Activated CD4-positive, alpha-beta T cell treated with anti-CD3 and anti-CD28 coated beads, Interleukin-2, amount 10 ng/mL, durations not matched to agents 7 days and 5 days (primary cell): ENCODE data around the gene SKP2. TPM values are rescaled to one million over a fixed set of nuclear protein-coding genes. Genes with fewer than 3 reads are reported as not detected.
"Not testable (repeated sequence)": the region's sequence is repeated elsewhere in the genome, so short reads cannot be mapped to it uniquely, and the experiment has no call there.

ENCODE experiments used
- CTCF ChIA-PET: fragments of 350-600 bp; sonication (Branson Sonifier 250); formaldehyde crosslinking; loops from one replicate; lab custom pipeline; 2021; ENCODE audit warnings: antibody characterized with exemption; lab: Charles Lee
- POLR2A ChIA-PET: fragments of 350-600 bp; sonication (Branson Sonifier 250); formaldehyde crosslinking; loops from one replicate; lab custom pipeline; 2021; ENCODE audit warnings: antibody characterized with exemption; lab: Charles Lee
- DNase-seq: peaks from one replicate; pipeline ENCODE4 v3.0.0-alpha.2; 2020
- H3K27ac Mint-ChIP-seq: one replicate; pipeline ENCODE4 v1.8.0; 2021; ENCODE audit warnings: mild to moderate bottlenecking, moderate library complexity, mixed read lengths
- H3K27me3 Mint-ChIP-seq: one replicate; pipeline ENCODE4 v1.8.0; 2021; ENCODE audit warnings: mixed read lengths
- H3K36me3 Mint-ChIP-seq: one replicate; pipeline ENCODE4 v1.8.0; 2021; ENCODE audit warnings: low read depth, mixed read lengths
- H3K4me1 Mint-ChIP-seq: one replicate; pipeline ENCODE4 v1.8.0; 2021; ENCODE audit warnings: mixed read lengths
- H3K4me3 Mint-ChIP-seq: one replicate; pipeline ENCODE4 v1.8.0; 2021; ENCODE audit warnings: mild to moderate bottlenecking, moderate library complexity, mixed read lengths
- H3K9me3 Mint-ChIP-seq: one replicate; pipeline ENCODE4 v1.8.0; 2021; ENCODE audit warnings: mixed read lengths
- total RNA-seq, 2 experiments: library from RNA; stranded (reverse); gene quantifications; one replicate each; pipeline ENCODE4 v1.2.3, GENCODE V29; 2021

SKP2 gene
- total RNA-seq: 10 to 100 TPM; 43.1 to 43.9 TPM

DNA sequence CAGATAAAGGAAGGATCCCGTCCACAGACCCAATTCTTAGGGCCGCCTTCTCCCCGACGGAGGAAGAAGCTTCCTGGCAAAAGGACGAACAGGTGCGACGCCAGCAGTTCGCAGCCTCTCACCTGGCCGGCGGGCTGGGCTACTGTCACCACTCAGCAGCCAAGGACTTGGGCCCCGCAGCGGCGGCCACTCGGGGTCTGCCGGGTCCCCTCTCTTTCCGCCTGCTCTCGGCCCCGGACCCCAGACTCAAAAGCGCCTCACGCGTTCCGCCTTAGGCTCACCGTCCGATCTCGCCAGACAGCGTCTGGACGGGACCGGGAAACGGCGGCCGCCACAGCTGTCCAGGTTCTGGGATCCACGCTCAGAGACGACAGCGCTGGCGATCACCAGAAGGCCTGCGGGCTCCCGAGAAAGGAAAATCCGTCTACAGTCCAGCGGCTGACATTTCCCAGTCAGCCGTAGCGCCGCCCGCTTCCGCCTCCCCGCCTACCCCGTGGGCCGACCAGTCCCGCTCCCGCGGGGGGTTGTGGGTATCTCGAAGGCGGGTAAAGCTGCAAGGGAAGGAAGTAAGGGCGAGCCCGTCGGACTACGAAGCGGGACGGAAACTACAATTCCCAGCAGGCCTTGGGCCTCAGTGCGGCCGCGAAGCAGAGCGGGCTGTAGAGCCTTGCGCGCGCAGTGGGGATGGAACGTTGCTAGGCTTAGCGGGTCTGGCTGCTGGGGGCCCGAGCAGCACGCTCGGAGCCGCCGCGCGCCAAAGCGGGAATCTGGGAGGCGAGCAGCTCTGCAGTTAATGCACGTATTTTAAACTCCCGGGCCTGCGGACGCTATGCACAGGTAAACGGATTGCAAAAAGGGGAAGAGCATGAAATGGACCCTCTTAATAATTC, at the start of gene SKP2, which contains the start of gene LMBRD2:
SKP2 (plus strand) TSS at position 678 of the 890 bp plus-strand sequence; CDS start at position 830, 152 bp downstream.
LMBRD2 (minus strand) TSS at position 454 of the 890 bp plus-strand sequence. CDS start 8,538 bp downstream, outside the sequence.
- peak; percentile 99 for DNase-seq
- H3K4me3 Mint-ChIP-seq: peak within 1 kb of the TSS; percentile 95
- POLR2A ChIA-PET: interaction anchor here (0.7 to 1.1 kb wide), 2 partner anchors 32 to 90 kb away, joined by 3 to 5 read pairs; partner anchors contain the start of gene NADK2
- no peaks in the 10 kb centered on the region for H3K9me3 Mint-ChIP-seq
- H3K36me3 Mint-ChIP-seq: peaks cover 42% of the 10 kb centered on the region
- no peaks in the 10 kb centered on the region for H3K27me3 Mint-ChIP-seq
- CTCF ChIA-PET: interaction anchor here (0.8 to 1.7 kb wide), 6 partner anchors 12 to 539 kb away, joined by 3 to 5 read pairs (median 3); partner anchors contain the start of gene NADK2
- peak within 1 kb of the TSS; percentile 92 for H3K27ac Mint-ChIP-seq
- H3K4me1 Mint-ChIP-seq: peaks cover 60% of the 10 kb centered on the region

DNA sequence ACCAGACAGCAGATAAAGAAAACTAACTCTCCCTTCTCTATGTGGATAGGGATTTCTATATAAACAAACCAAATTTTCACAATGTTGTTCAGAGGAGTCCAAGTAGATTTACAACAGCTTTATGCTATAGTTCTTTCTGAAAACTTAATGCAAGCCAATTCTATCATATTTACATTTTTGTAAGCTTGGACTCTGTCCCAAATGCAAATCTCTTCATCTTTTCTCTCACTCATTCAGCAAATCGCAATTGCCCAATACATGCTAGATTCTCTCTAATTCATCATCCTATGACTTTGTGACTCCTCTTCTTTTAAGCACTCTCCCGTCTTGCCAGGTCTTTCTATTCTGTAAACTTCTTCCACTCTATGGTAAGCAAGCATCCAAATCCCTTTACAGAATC, 46.1 kb upstream of the SKP2 start:
- Mint-ChIP-seq H3K36me3 (peaks cover 37% of the 10 kb centered on the region), H3K4me3 (no peak overlapping the region), H3K27ac (no peak overlapping the region), H3K27me3 (no peaks in the 10 kb centered on the region), H3K4me1 (no peaks in the 10 kb centered on the region), H3K9me3 (no peaks in the 10 kb centered on the region)
- ChIA-PET CTCF (interaction anchor here (0.5 to 1.1 kb wide), 2 partner anchors 45 to 469 kb away, joined by 3 read pairs; partner anchors contain the start of gene LMBRD2), POLR2A (no interaction called here)
- DNase-seq: no peak

DNA sequence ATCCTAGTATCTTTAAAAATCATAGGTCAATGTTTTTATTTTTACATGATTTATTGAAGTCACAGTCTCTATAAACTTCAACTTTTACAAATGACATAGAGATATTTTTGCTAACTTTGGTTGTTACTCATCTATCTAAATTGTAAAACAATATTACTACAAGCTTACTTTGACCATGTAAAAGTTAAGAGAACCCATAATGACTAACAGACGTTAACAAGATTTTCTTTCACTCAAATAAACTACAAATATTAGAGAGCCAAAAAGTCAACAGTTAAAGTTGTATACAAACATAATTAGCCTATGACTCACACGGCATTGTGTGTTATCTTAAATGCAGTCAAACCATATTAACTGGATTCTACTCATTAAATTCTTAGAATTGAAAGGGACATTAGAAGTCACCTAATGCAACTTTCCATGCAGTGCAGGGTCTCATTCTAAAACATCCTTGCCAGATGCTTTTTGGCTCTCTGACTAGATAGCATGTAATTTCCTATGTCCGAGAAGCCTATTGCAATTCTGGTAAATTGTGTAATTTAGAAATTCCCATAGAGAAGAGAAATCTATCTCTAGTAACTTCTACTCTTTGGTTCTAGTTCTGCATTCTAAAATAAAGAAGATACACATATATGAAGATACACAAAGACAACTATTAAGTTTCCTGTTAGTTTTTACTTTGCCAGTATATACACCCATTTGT, 43.0 kb upstream of the SKP2 start:
- Mint-ChIP-seq H3K27me3 (no peaks in the 10 kb centered on the region), H3K27ac (no peak overlapping the region), H3K4me3 (no peak overlapping the region), H3K36me3 (peaks cover 34% of the 10 kb centered on the region), H3K9me3 (no peaks in the 10 kb centered on the region), H3K4me1 (no peaks in the 10 kb centered on the region)
- POLR2A ChIA-PET: no interaction called here
- CTCF ChIA-PET: no interaction called here
- no peak for DNase-seq

DNA sequence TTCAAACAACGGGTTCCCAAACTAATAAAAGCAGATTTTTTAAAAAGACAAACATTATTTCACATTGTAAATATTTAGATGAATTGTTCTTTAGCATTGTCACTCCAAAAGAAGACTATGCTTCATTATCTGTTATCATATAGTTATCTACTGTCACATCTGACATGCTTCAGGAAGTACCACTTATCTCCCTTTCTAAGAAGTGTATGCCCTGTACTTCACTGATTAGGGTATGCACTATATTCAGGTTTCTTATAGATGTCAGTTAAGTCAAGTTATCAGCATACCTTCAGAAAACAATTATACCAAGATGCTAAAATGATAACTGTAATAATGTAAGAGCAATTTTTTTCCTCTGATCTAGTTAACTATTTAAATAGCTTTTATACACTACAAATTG, 40.7 kb upstream of the SKP2 start:
- H3K9me3 Mint-ChIP-seq: no peaks in the 10 kb centered on the region
- no peaks in the 10 kb centered on the region for H3K4me1 Mint-ChIP-seq
- no peak for DNase-seq
- ChIA-PET POLR2A (no interaction called here), CTCF (no interaction called here)
- no peaks in the 10 kb centered on the region for H3K27me3 Mint-ChIP-seq
- H3K4me3 Mint-ChIP-seq: no peak overlapping the region
- no peak overlapping the region for H3K27ac Mint-ChIP-seq
- peaks cover 23% of the 10 kb centered on the region for H3K36me3 Mint-ChIP-seq

DNA sequence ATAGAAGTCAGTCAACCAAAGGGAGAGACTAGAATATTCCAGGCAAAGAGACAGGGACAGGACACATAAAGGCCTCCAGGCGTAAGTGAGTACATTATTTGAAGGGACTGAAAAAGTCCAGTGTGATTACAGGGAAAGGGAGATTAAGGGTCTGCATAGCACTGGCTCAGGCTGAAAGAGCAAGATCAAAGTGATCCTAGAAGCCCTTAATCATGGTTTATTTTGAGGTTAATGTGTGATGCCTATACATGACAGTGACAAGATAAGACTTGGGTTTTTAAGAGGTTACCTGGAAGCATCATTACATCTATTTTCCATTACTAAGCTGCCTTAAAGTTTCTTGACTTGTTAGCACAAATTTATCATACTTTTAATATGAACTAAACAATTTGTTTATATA, 26.0 kb upstream of the SKP2 start:
- DNase-seq: no peak
- Mint-ChIP-seq H3K4me1 (no peaks in the 10 kb centered on the region), H3K36me3 (peaks cover 48% of the 10 kb centered on the region), H3K27ac (no peak overlapping the region), H3K27me3 (no peaks in the 10 kb centered on the region), H3K9me3 (peaks cover 11% of the 10 kb centered on the region), H3K4me3 (no peak overlapping the region)
- CTCF ChIA-PET: interaction anchor here (1.0 kb wide), 1 partner anchor 116 kb away, joined by 3 read pairs; the partner anchor contains the start of gene NADK2
- POLR2A ChIA-PET: no interaction called here

DNA sequence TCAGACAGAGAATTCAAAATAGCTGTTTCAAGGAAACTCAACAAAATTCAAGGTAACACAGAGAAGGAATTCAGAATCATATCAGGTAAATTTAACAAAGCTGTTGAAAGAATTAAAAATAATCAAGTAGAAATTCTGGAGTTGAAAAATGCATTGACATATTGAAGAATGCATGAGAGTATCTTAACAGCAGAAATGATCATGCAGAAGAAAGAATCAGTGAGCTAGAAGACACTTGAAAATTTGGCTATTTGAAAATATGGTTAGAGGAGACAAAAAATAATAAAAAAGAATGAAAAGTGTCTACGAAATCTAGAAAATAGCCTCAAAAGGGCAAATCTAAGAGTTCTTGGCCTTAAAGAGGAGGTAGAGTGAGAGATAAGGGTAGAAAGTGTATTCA, 23.1 kb upstream of the SKP2 start:
- H3K4me1 Mint-ChIP-seq: no peaks in the 10 kb centered on the region
- DNase-seq: no peak
- H3K4me3 Mint-ChIP-seq: no peak overlapping the region
- CTCF ChIA-PET: interaction anchor here (0.6 to 0.8 kb wide), 2 partner anchors 39 to 212 kb away, joined by 3 read pairs; no protein-coding TSS in a partner anchor
- POLR2A ChIA-PET: no interaction called here
- no peaks in the 10 kb centered on the region for H3K27me3 Mint-ChIP-seq
- H3K9me3 Mint-ChIP-seq: peaks cover 11% of the 10 kb centered on the region
- H3K27ac Mint-ChIP-seq: no peak overlapping the region
- peaks cover 58% of the 10 kb centered on the region for H3K36me3 Mint-ChIP-seq

DNA sequence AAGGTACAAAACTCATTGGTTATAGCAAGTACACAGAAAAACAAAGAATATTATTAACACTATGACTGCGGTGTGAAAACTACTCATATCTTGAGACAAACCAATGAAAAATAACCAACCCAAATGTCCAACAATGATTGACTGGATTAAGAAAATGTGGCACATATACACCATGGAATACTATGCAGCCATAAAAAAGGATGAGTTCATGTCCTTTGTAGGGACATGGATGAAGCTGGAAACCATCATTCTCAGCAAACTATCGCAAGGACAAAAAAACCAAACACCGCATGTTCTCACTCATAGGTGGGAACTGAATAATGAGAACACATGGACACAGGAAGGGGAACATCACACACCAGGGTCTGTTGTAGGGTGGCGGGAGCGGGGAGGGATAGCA, 22.2 kb upstream of the SKP2 start:
- H3K4me3 Mint-ChIP-seq, CTCF ChIA-PET, DNase-seq, H3K4me1 Mint-ChIP-seq, POLR2A ChIA-PET, H3K27ac Mint-ChIP-seq, H3K27me3 Mint-ChIP-seq: not testable (repeated sequence)
- Mint-ChIP-seq H3K36me3 (peaks cover 57% of the 10 kb centered on the region), H3K9me3 (peaks cover 11% of the 10 kb centered on the region)

DNA sequence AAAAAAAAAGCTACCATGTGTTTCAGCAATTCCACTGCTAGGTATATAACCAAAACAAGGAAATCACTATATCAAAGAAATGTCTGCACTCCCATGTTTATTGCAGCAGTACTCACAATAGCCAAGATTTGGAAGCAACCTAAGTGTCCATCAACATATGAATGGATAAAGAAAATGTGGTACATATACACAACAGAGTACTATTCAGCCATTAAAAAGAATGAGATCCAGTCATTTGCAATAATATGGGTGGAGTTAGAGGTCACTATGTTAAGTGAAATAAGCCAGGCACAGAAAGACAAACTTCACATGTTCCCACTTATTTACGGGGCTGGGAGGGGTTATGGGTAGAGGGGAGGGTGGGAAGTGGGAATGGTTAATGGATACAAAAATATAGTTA, 18.9 kb upstream of the SKP2 start:
- Mint-ChIP-seq H3K9me3 (peaks cover 11% of the 10 kb centered on the region), H3K36me3 (peaks cover 50% of the 10 kb centered on the region)
- CTCF ChIA-PET: interaction anchor here (0.6 kb wide), 1 partner anchor 722 kb away, joined by 4 read pairs; no protein-coding TSS in a partner anchor
- POLR2A ChIA-PET, H3K27me3 Mint-ChIP-seq, H3K4me1 Mint-ChIP-seq, DNase-seq, H3K27ac Mint-ChIP-seq, H3K4me3 Mint-ChIP-seq: not testable (repeated sequence)

DNA sequence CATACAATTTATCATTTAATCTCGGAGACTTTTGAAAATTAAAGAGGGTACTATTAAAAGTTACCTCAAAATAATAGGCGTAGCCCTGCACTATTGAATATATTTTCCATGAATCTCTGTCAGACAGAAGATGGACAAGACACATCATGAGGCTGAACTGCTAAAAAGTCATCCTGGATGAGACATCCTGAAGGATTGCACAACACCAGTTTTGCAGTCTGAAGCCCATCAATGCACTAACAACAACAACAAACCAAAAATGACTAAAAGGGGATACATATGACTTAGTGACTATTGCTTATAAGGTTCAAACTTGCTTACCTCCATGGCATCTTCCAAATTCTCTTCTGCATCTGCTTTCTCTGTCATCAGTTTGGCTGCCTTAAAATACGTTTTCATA, 15.9 kb upstream of the SKP2 start:
- Mint-ChIP-seq H3K4me3 (no peak overlapping the region), H3K27me3 (no peaks in the 10 kb centered on the region), H3K9me3 (peaks cover 13% of the 10 kb centered on the region), H3K36me3 (peaks cover 52% of the 10 kb centered on the region), H3K4me1 (no peaks in the 10 kb centered on the region), H3K27ac (no peak overlapping the region)
- ChIA-PET POLR2A (no interaction called here), CTCF (no interaction called here)
- DNase-seq: no peak

DNA sequence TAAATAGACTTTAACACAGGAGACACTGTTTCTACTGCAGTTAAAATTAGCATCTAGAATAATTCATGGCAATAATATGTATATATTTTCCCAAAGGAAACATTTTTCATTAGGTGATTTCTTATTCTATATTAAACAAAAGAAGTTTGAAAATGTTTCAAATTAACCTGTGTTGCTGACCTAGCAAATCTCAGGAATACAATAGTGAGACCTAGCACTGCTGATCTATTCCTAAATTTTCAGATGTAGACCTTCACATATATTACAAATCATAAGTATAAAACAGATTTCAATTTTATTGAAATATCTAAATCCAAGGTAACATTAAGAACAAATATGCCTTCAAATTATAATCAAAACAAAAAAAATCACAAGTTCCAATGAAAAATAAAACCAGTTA, 15.3 kb upstream of the SKP2 start:
- POLR2A ChIA-PET: no interaction called here
- Mint-ChIP-seq H3K4me3 (no peak overlapping the region), H3K27ac (no peak overlapping the region), H3K9me3 (peaks cover 13% of the 10 kb centered on the region), H3K4me1 (no peaks in the 10 kb centered on the region), H3K27me3 (no peaks in the 10 kb centered on the region), H3K36me3 (peaks cover 55% of the 10 kb centered on the region)
- CTCF ChIA-PET: no interaction called here
- no peak for DNase-seq

DNA sequence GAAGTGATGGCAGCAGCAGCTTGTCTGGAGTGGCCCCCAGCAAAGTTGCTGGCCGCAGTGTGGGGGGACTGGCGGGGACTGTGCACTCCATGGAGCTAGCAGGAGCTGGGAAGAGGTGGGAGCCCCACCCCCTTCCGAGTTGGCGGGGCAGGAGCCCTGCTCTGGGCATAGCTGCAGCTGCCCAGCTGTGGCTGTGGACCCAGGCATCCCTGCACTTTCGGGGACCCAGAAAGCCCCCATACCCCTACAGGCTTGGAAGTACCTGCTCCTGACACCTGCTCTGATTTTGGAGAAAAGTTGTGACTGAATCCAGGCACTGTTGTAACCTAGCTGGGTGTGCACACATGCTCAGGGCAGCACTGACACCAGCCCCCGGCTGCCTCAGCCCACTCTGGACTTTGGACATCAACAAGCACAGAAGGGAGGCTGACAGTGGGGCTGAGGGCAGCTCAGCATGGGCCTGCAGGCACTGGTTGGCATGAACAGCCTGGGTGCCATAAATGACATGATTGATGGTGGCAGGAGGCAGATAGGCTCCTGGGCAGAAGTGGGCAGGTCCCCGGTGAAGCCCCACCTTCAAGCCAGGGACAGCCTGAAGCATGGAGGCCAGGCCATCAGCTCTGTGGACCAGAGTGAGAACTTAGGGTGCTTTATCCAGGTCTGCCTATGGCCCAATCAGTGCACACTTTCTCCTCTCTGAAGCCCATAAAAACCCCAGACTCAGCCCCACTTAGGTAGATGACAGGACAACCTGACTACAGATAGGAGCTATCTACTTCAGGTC, 12.8 kb upstream of the SKP2 start:
- peaks cover 50% of the 10 kb centered on the region for H3K36me3 Mint-ChIP-seq
- POLR2A ChIA-PET: interaction anchor here (0.6 kb wide), 1 partner anchor 87 kb away, joined by 3 read pairs; no protein-coding TSS in a partner anchor
- DNase-seq: no peak
- no peak overlapping the region for H3K4me3 Mint-ChIP-seq
- H3K27me3 Mint-ChIP-seq: no peaks in the 10 kb centered on the region
- peaks cover 13% of the 10 kb centered on the region for H3K9me3 Mint-ChIP-seq
- CTCF ChIA-PET: interaction anchor here (0.9 to 1.4 kb wide), 3 partner anchors 12 to 102 kb away, joined by 3 to 5 read pairs (median 3); partner anchors contain the start of gene NADK2
- no peaks in the 10 kb centered on the region for H3K4me1 Mint-ChIP-seq
- H3K27ac Mint-ChIP-seq: no peak overlapping the region

DNA sequence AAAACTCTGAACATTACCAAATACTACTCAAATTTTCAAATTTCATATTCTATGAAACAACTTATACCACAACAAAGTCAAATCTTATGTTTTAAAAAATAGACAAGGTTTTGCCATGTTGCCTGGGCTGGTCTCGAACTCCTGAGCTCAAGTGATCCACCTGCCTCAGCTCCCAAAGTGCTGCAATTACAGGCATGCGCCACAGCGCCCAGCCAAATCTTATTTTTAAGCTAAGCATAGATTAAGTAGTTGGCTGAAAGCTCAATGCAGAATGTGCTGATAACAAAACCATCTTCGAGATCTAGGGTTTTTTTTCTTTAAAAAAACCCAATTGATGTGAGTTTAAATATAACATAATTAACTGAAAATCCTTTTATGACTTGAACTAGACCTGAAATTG, 6.6 kb upstream of the SKP2 start:
- H3K27ac Mint-ChIP-seq: no peak overlapping the region
- H3K36me3 Mint-ChIP-seq: peaks cover 22% of the 10 kb centered on the region
- POLR2A ChIA-PET: no interaction called here
- H3K9me3 Mint-ChIP-seq: peaks cover 4% of the 10 kb centered on the region
- no peak for DNase-seq
- H3K4me1 Mint-ChIP-seq: peaks cover 16% of the 10 kb centered on the region
- no peaks in the 10 kb centered on the region for H3K27me3 Mint-ChIP-seq
- CTCF ChIA-PET: interaction anchor here (0.6 kb wide), 1 partner anchor 293 kb away, joined by 3 read pairs; no protein-coding TSS in a partner anchor
- no peak overlapping the region for H3K4me3 Mint-ChIP-seq
